LNCaP clone FGC (cell line): ENCODE measurements around the gene HOXA4.

ENCODE experiments used
- DNase-seq: peaks from one replicate; pipeline ENCODE4 v3.0.0-alpha.2; 2011; ENCODE audit warnings: low read depth
- H3K4me3 ChIP-seq: 2 replicates; pipeline ENCODE4 v1.5.1; 2011; ENCODE audit warnings: mild to moderate bottlenecking, low read depth, low read length, control low read depth
- CTCF ChIP-seq: IDR thresholded peaks from 2 replicates; pipeline ENCODE4 v1.5.1; 2012; ENCODE audit warnings: mild to moderate bottlenecking; ENCODE audit not compliant: control insufficient read depth, insufficient read depth; ENCODE audit errors: extremely low read depth

The HOXA4 gene

GRCh38 chr7:27096768-27097514, 33.6 kb downstream of the HOXA4 start:
- peak overlapping the region; percentile 81 for H3K4me3 ChIP-seq
- no peak for DNase-seq

GRCh38 chr7:27095897-27096767, 34.4 kb downstream of the HOXA4 start, which contains the start of gene HOXA1:
TSS of gene HOXA1 (minus strand) at chr7:27096000. CDS start at chr7:27095912, 88 bp downstream.
- peak within 1 kb of the TSS; percentile 81 for H3K4me3 ChIP-seq
- peak; percentile 52 for DNase-seq
- TF ChIP-seq CTCF, result 0 out of 2 replicates have a peak, but pooled peaks have one; percentile 14

More at GRCh38 chr7:27096768-27097514, 33.6 kb downstream of the HOXA4 start:
- no peak for TF ChIP-seq CTCF

GRCh38 chr7:27095050-27095896, 35.3 kb downstream of the HOXA4 start:
- peak overlapping the region; percentile 81 for H3K4me3 ChIP-seq
- DNase-seq, result no peak
- TF ChIP-seq CTCF, result no peak

- no peak for TF ChIP-seq CTCF
- no peak overlapping the region for H3K4me3 ChIP-seq
- DNase-seq, result no peak
These were observed 36.1 kb downstream of the HOXA4 start for GRCh38 chr7:27094304-27095049.

GRCh38 chr7:27093184-27093895, 37.2 kb downstream of the HOXA4 start:
- DNase-seq, result no peak
- no peak for TF ChIP-seq CTCF
- H3K4me3 ChIP-seq, result no peak overlapping the region
